ENCODE data around the gene ALB. TPM values are rescaled to one million over a fixed set of nuclear protein-coding genes. Genes with fewer than 3 reads are reported as not detected.

Gene ALB
- total and polyA plus RNA-seq, 3 experiments from 2014 or later: not detected

DNA sequence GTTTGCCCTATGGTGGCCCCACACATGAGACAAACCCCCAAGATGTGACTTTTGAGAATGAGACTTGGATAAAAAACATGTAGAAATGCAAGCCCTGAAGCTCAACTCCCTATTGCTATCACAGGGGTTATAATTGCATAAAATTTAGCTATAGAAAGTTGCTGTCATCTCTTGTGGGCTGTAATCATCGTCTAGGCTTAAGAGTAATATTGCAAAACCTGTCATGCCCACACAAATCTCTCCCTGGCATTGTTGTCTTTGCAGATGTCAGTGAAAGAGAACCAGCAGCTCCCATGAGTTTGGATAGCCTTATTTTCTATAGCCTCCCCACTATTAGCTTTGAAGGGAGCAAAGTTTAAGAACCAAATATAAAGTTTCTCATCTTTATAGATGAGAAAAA lies 14.6 kb downstream of the ALB start:
- H3K27me3 ChIP-seq (ENCODE audit: insufficient read depth, low read length, poor library complexity, severe bottlenecking): no peaks in the 10 kb centered on the region
- Mint-ChIP-seq H3K4me3 (no peak overlapping the region), H3K27me3 (peaks cover 1 to 3% of the 10 kb centered on the region in 2 donors), H3K36me3 (no peaks in the 10 kb centered on the region), H3K27ac (no peak overlapping the region), H3K9me3 (no peaks in the 10 kb centered on the region), H3K4me1 (no peaks in the 10 kb centered on the region)
- ChIA-PET POLR2A (no interaction called here), CTCF (no interaction called here)
- no peaks in the 10 kb centered on the region for H3K9me3 ChIP-seq (ENCODE audit: low read length)
- H3K4me1 ChIP-seq (ENCODE audit: insufficient read depth, low read length): no peaks in the 10 kb centered on the region
- no peak for DNase-seq
- H3K4me3 ChIP-seq (ENCODE audit: low read length): no peak overlapping the region
- no peak overlapping the region for H3K27ac ChIP-seq (ENCODE audit: low read depth, low read length)
- H3K36me3 ChIP-seq (ENCODE audit: insufficient read depth, low read length): no peaks in the 10 kb centered on the region

DNA sequence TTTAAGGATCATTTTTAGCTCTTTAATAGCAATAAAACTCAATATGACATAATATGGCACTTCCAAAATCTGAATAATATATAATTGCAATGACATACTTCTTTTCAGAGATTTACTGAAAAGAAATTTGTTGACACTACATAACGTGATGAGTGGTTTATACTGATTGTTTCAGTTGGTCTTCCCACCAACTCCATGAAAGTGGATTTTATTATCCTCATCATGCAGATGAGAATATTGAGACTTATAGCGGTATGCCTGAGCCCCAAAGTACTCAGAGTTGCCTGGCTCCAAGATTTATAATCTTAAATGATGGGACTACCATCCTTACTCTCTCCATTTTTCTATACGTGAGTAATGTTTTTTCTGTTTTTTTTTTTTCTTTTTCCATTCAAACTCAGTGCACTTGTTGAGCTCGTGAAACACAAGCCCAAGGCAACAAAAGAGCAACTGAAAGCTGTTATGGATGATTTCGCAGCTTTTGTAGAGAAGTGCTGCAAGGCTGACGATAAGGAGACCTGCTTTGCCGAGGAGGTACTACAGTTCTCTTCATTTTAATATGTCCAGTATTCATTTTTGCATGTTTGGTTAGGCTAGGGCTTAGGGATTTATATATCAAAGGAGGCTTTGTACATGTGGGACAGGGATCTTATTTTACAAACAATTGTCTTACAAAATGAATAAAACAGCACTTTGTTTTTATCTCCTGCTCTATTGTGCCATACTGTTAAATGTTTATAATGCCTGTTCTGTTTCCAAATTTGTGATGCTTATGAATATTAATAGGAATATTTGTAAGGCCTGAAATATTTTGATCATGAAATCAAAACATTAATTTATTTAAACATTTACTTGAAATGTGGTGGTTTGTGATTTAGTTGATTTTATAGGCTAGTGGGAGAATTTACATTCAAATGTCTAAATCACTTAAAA lies 15.3 kb downstream of the ALB start:
- Mint-ChIP-seq H3K36me3 (no peaks in the 10 kb centered on the region), H3K4me3 (no peak overlapping the region), H3K27ac (no peak overlapping the region), H3K9me3 (no peaks in the 10 kb centered on the region), H3K4me1 (no peaks in the 10 kb centered on the region), H3K27me3 (peaks cover 0 to 1% of the 10 kb centered on the region in 2 donors)
- H3K9me3 ChIP-seq (ENCODE audit: low read length): no peaks in the 10 kb centered on the region
- no peak overlapping the region for H3K27ac ChIP-seq (ENCODE audit: low read depth, low read length)
- POLR2A ChIA-PET: no interaction called here
- H3K4me3 ChIP-seq (ENCODE audit: low read length): no peak overlapping the region
- no peaks in the 10 kb centered on the region for H3K27me3 ChIP-seq (ENCODE audit: insufficient read depth, low read length, poor library complexity, severe bottlenecking)
- DNase-seq: no peak
- no peaks in the 10 kb centered on the region for H3K4me1 ChIP-seq (ENCODE audit: insufficient read depth, low read length)
- H3K36me3 ChIP-seq (ENCODE audit: insufficient read depth, low read length): no peaks in the 10 kb centered on the region
- CTCF ChIA-PET: no interaction called here

DNA sequence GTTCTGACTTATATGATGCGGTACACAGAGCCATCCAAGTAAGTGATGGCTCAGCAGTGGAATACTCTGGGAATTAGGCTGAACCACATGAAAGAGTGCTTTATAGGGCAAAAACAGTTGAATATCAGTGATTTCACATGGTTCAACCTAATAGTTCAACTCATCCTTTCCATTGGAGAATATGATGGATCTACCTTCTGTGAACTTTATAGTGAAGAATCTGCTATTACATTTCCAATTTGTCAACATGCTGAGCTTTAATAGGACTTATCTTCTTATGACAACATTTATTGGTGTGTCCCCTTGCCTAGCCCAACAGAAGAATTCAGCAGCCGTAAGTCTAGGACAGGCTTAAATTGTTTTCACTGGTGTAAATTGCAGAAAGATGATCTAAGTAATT lies 16.5 kb downstream of the ALB start:
- no peaks in the 10 kb centered on the region for H3K4me1 Mint-ChIP-seq
- H3K4me3 Mint-ChIP-seq: no peak overlapping the region
- H3K9me3 Mint-ChIP-seq: no peaks in the 10 kb centered on the region
- ChIA-PET CTCF (no interaction called here), POLR2A (no interaction called here)
- Histone ChIP-seq H3K27ac (ENCODE audit: low read depth, low read length) (no peak overlapping the region), H3K4me1 (ENCODE audit: insufficient read depth, low read length) (no peaks in the 10 kb centered on the region), H3K36me3 (ENCODE audit: insufficient read depth, low read length) (no peaks in the 10 kb centered on the region), H3K4me3 (ENCODE audit: low read length) (no peak overlapping the region), H3K9me3 (ENCODE audit: low read length) (no peaks in the 10 kb centered on the region), H3K27me3 (ENCODE audit: insufficient read depth, low read length, poor library complexity, severe bottlenecking) (no peaks in the 10 kb centered on the region)
- no peaks in the 10 kb centered on the region for H3K36me3 Mint-ChIP-seq
- no peak for DNase-seq
- no peak overlapping the region for H3K27ac Mint-ChIP-seq
- peaks cover 0 to 1% of the 10 kb centered on the region in 2 donors for H3K27me3 Mint-ChIP-seq

DNA sequence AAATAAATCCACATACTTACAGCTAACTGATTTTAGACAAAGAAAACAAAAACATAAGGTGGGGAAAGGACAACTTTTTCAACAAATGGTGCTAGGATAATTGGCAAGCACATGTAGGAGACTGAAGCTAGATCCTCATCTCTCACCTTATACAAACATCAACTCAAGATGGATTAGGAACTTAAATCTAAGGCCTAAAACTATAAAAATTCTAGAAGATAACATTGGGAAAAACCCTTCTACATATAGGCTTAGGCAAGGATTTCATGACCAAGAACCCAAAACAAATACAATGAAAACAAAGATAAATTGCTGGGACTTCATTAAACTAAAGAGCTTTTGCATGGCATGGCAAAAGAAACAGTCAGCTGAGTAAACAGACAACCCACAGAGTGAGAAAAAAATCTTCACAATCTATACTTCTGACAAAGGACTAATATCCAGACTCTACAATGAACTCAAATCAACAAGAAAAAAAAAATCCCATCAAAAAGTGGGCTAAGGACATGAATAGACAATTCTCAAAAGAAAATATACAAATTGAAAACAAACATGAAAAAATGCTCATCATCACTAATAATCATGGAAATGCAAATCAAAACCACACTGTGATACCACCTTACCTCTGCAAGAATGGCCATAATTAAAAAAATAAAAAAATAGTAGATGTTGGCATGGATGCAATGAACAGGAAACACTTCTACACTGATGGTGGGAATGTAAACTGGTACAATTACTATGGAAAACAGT lies 17.8 kb downstream of the ALB start:
- Mint-ChIP-seq H3K36me3 (no peaks in the 10 kb centered on the region), H3K4me3 (no peak overlapping the region), H3K27ac (no peak overlapping the region), H3K9me3 (no peaks in the 10 kb centered on the region), H3K4me1 (no peaks in the 10 kb centered on the region), H3K27me3 (peaks cover 0 to 1% of the 10 kb centered on the region in 2 donors)
- no peak overlapping the region for H3K4me3 ChIP-seq (ENCODE audit: low read length)
- H3K27ac ChIP-seq (ENCODE audit: low read depth, low read length): no peak overlapping the region
- H3K36me3 ChIP-seq (ENCODE audit: insufficient read depth, low read length): no peaks in the 10 kb centered on the region
- ChIA-PET POLR2A (no interaction called here), CTCF (no interaction called here)
- H3K27me3 ChIP-seq (ENCODE audit: insufficient read depth, low read length, poor library complexity, severe bottlenecking): no peaks in the 10 kb centered on the region
- no peaks in the 10 kb centered on the region for H3K4me1 ChIP-seq (ENCODE audit: insufficient read depth, low read length)
- no peak for DNase-seq
- no peaks in the 10 kb centered on the region for H3K9me3 ChIP-seq (ENCODE audit: low read length)

DNA sequence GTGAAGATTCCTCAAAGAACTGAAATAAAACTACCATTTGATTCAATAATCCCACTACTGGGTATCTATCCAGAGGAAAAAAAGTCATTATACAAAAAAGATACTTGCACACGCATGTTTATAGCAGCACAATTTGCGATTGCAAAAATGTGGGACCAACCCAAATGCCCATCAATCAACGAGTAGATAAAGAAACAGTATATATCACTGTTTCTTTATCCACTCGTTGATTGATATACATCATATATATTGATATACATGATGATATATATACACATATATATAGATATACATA lies 18.3 kb downstream of the ALB start:
- DNase-seq: no peak
- H3K27ac ChIP-seq (ENCODE audit: low read depth, low read length): no peak overlapping the region
- Mint-ChIP-seq H3K36me3 (no peaks in the 10 kb centered on the region), H3K9me3 (no peaks in the 10 kb centered on the region), H3K4me1 (no peaks in the 10 kb centered on the region), H3K27ac (no peak overlapping the region), H3K27me3 (peaks cover 0 to 1% of the 10 kb centered on the region in 2 donors), H3K4me3 (no peak overlapping the region)
- no peaks in the 10 kb centered on the region for H3K36me3 ChIP-seq (ENCODE audit: insufficient read depth, low read length)
- POLR2A ChIA-PET: no interaction called here
- CTCF ChIA-PET: no interaction called here
- no peaks in the 10 kb centered on the region for H3K9me3 ChIP-seq (ENCODE audit: low read length)
- H3K4me1 ChIP-seq (ENCODE audit: insufficient read depth, low read length): no peaks in the 10 kb centered on the region
- no peak overlapping the region for H3K4me3 ChIP-seq (ENCODE audit: low read length)
- H3K27me3 ChIP-seq (ENCODE audit: insufficient read depth, low read length, poor library complexity, severe bottlenecking): no peaks in the 10 kb centered on the region

DNA sequence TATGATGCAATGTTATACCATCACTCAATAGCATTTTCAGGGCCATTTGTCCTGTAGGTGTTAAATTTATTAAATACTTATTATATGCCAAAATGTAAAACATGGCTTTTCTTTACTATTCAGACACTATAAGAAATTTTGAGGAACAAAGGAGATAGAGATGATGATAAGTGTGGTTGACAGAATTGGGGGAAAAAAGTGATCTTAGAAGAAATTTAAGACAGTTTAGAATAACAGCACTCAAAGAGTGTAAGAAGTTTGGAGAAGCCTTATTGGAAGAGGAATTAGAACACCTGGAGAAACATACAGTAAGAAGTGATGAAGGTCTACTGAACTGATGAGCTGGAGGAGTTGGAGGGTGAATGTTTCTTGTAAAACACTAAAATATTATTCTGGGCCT lies 19.1 kb downstream of the ALB start:
- H3K9me3 ChIP-seq (ENCODE audit: low read length): no peaks in the 10 kb centered on the region
- no peaks in the 10 kb centered on the region for H3K27me3 ChIP-seq (ENCODE audit: insufficient read depth, low read length, poor library complexity, severe bottlenecking)
- POLR2A ChIA-PET: no interaction called here

DNA sequence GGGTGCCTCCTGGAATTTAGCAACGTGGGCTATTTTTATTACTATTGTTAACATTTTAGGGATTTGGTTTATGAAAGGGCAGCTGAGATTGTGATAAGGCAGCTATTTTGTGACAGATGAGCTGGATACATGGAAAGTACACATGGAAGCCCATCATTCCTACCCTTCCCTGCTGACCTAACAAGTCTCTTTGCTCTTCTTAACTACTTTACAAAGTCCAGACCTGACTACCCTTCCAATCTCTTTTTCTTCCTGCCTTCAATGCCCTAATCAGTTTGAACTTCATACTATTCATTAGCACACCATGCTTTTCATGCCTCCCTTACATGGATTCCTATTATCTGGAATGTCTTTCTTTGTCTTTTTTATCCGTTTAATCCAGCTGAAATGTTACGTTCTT lies 22.6 kb downstream of the ALB start:
- Mint-ChIP-seq H3K36me3 (no peaks in the 10 kb centered on the region), H3K4me1 (no peaks in the 10 kb centered on the region), H3K4me3 (no peak overlapping the region), H3K27me3 (peaks cover 0 to 2% of the 10 kb centered on the region in 2 donors), H3K9me3 (no peaks in the 10 kb centered on the region), H3K27ac (no peak overlapping the region)
- Histone ChIP-seq H3K4me3 (ENCODE audit: low read length) (no peak overlapping the region), H3K4me1 (ENCODE audit: insufficient read depth, low read length) (no peaks in the 10 kb centered on the region), H3K27me3 (ENCODE audit: insufficient read depth, low read length, poor library complexity, severe bottlenecking) (no peaks in the 10 kb centered on the region), H3K36me3 (ENCODE audit: insufficient read depth, low read length) (no peaks in the 10 kb centered on the region), H3K9me3 (ENCODE audit: low read length) (no peaks in the 10 kb centered on the region), H3K27ac (ENCODE audit: low read depth, low read length) (no peak overlapping the region)
- POLR2A ChIA-PET: no interaction called here
- CTCF ChIA-PET: no interaction called here
- DNase-seq: no peak

More for the DNA sequence above, 19.1 kb downstream of the ALB start:
- CTCF ChIA-PET: no interaction called here
- H3K27ac ChIP-seq (ENCODE audit: low read depth, low read length): no peak overlapping the region
- Mint-ChIP-seq H3K4me3 (no peak overlapping the region), H3K4me1 (no peaks in the 10 kb centered on the region), H3K27ac (no peak overlapping the region), H3K36me3 (no peaks in the 10 kb centered on the region), H3K9me3 (no peaks in the 10 kb centered on the region), H3K27me3 (peaks cover 0 to 1% of the 10 kb centered on the region in 2 donors)
- no peak overlapping the region for H3K4me3 ChIP-seq (ENCODE audit: low read length)
- H3K36me3 ChIP-seq (ENCODE audit: insufficient read depth, low read length): no peaks in the 10 kb centered on the region
- no peak for DNase-seq
- no peaks in the 10 kb centered on the region for H3K4me1 ChIP-seq (ENCODE audit: insufficient read depth, low read length)

DNA sequence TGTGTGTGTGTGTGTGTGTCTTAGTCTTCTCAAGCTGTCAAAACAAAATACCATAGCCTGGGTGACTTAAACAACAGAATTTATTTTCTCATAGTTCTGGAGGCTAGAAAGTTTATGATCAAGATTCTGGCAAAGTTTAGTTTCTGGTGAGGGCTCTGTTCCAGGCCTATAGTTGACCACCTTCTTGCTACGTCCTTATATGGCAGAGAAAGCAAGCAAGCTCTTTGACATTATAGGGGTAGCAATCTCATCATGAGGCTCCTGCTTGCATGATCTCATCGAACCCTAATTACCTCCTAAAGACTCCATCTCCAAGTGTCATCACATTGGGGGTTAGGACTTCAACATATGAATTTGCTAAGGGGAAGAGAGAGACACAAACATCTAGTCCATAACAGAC lies 25.0 kb downstream of the ALB start:
- no peaks in the 10 kb centered on the region for H3K9me3 Mint-ChIP-seq
- H3K4me3 ChIP-seq (ENCODE audit: low read length): no peak overlapping the region
- H3K4me1 Mint-ChIP-seq: no peaks in the 10 kb centered on the region
- H3K27ac ChIP-seq (ENCODE audit: low read depth, low read length): no peak overlapping the region
- no peak overlapping the region for H3K4me3 Mint-ChIP-seq
- H3K4me1 ChIP-seq (ENCODE audit: insufficient read depth, low read length): no peaks in the 10 kb centered on the region
- H3K9me3 ChIP-seq (ENCODE audit: low read length): no peaks in the 10 kb centered on the region
- H3K36me3 ChIP-seq (ENCODE audit: insufficient read depth, low read length): no peaks in the 10 kb centered on the region
- CTCF ChIA-PET: no interaction called here
- no peaks in the 10 kb centered on the region for H3K27me3 ChIP-seq (ENCODE audit: insufficient read depth, low read length, poor library complexity, severe bottlenecking)
- H3K36me3 Mint-ChIP-seq: no peaks in the 10 kb centered on the region
- H3K27ac Mint-ChIP-seq: no peak overlapping the region
- no peak for DNase-seq
- POLR2A ChIA-PET: no interaction called here
- H3K27me3 Mint-ChIP-seq: peaks cover 0 to 4% of the 10 kb centered on the region in 2 donors

Data from CD8-positive, alpha-beta memory T cell (primary cell).